ENCODE measurements around the gene ALOX15B.

Gene ALOX15B

DNA sequence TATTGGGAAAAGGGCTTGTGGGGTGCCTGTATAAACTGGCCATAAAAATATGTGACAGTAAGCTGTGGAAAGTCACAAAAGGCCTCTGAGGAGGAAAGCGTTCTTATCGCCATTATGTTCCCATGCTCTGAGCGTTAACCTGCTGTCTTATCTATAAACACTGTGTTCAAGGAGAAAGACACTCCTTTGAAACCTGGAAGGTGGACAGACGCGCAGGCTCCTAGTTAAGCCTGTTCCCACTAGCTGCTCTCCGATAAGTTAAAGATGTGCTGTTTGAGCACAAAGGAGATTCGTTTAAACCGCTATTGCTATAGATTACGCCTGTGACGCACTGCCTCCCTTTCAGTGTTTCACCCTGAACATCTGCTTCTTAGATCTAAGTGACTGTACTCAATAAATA is 43.4 kb downstream of the ALOX15B start:
- DNase-seq, result no peak

GRCh38 chr17:8084250-8084649 is 45.4 kb downstream of the ALOX15B start:
- DNase-seq, result no peak

GRCh38 chr17:8087075-8087951 is 48.5 kb downstream of the ALOX15B start, which contains the start of gene ALOX12B:
ALOX12B (minus strand) TSS chr17:8087716; CDS start chr17:8087442, 274 bp downstream.
- DNase-seq, result no peak

GRCh38 chr17:8087952-8088230 is 49.0 kb downstream of the ALOX15B start:
- DNase-seq, result no peak

- no peak for DNase-seq
Observed at GRCh38 chr17:8089728-8090127, 50.9 kb downstream of the ALOX15B start.

DNA sequence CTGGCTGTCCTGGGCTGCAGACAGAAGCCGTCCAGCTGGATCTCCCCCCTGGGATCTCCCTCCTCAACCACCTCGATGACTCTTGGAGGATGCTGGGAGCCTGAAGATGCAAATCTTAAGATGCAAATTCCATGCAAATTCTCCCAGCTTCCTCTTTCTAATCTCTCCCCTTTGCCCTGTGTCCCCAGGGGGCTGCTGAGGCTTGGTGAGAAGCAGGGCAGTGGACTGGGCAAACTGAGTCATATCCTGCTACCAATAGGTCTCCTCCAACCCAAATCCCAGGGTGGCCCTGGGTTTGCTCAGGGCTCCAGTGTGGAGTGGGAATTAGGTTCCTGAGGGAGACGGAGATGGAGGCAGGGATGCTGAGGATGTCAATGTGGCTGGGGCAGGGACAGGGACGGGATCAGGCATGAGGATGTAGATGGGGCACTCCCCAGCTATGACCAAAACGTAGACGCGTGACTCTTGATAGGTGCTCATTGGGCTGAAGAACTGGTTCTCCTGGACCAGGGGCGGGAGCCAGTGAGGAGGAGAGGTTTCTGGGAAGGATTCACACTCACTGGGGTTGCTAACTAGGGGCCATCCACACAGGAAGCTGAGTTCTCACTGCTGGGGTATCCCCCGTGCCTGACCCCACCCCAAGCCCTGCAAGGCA is 52.3 kb downstream of the ALOX15B start:
- DNase-seq, result no peak

- no peak for DNase-seq
Observed at GRCh38 chr17:8095361-8095760, 56.5 kb downstream of the ALOX15B start.

DNA sequence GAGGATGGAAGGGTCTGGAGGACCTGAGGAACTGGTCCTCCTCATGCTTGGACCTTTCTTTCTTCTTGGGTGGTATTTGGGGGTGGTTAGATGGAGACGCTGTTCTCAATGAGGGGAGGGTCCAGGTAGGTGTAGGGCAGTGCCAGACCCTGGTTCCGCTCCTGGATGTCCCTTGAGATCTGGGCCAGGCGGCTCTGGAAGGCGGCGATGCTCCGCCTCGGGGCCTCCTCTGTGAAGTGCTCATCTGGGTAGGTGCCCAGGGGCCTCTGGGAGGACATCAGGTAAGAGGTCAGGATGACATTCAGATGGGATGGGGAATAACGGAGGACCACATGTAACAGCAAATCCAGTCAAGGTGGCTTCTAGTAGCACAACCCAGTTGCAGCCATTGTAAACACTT is 57.7 kb downstream of the ALOX15B start:
- DNase-seq, result no peak

Measured in NCI-H1436 treated with DMSO at 0.1 percent for 48 hours (cell line).